Measurements from ENCODE around the gene IGFBP5. TPM values are rescaled to one million over a fixed set of nuclear protein-coding genes. Genes with fewer than 3 reads are reported as not detected.

The IGFBP5 gene
- total RNA-seq (2022; extraction: Qiagen RNA extraction): 0.08 to 0.25 TPM (median 0.20 TPM) in 5 replicates

DNA sequence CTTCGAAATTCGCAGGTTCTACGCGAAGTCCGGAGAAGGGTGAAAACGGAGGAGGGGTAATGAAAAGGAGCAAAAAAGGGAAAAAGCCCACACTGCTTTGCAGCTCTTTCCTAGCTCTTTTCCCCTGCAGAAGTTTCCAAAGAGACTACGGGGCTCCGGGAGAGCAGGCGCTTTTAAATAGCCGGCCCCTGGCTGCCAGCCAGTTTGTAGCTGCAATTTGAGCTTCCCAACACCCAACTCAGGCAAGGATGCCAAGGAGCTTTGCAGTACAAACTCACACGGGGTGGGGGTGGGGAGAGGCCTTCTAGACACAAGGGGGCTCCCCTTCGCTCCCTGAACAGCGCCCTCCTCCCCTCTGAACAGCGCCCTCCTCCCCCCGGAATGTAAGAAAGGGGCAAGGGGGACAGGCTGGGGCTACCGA is at the start of gene IGFBP5:
TSS of gene IGFBP5 (minus strand) at position 149 of the 421 bp plus-strand sequence. CDS start 774 bp downstream, outside the sequence.

DNA sequence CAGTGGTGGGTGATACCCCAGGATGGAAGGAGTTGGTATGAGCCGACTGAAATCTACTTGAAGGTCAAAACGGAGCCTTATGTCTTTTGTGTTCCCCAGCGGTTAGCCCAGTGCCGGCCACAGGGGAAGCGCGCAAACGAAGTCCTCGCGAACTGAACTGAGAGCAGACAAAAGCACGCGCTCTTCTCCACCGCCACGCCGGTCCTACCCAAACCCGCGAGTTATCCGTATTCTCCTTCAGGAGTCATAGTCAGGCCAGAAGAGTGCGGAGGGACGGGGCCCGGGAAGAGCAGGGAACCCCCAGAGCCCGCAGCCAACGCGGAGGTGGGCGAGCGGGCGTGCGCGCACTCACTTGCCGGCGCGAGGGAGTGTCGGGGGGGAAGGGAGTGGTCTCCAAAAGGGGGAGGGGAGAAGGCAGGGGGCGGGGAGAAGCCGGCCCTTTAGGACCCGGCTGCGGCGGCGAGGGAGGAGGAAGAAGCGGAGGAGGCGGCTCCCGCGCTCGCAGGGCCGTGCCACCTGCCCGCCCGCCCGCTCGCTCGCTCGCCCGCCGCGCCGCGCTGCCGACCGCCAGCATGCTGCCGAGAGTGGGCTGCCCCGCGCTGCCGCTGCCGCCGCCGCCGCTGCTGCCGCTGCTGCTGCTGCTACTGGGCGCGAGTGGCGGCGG is 62.3 kb downstream of the IGFBP5 start, which contains the start of gene IGFBP2:
TSS of gene IGFBP2 (plus strand) at position 469 of the 664 bp plus-strand sequence. CDS start at position 573, 104 bp downstream.

Other genes starting within 250 kb of the IGFBP5 start
- 4,919 to 5,349 TPM (median 4,978 TPM) in 5 replicates for gene RPL37A, start 196.7 kb downstream of the IGFBP5 start, total RNA-seq (2022; extraction: Qiagen RNA extraction)
- gene IGFBP2, start 62.1 kb downstream of the IGFBP5 start, total RNA-seq (2022; extraction: Qiagen RNA extraction): 66.0 to 94.9 TPM (median 90.1 TPM) in 5 replicates
- gene TNP1, start 164.5 kb upstream of the IGFBP5 start, total RNA-seq (2022; extraction: Qiagen RNA extraction): not detected in 5 replicates

Measured in A549 treated with Mapracorat at 1 μM for 4 hours (cell line).